Measurements from ENCODE around the gene RYR2.

GRCh38 chr1:237306726-237307125 is 264.7 kb downstream of the RYR2 start:
- TF ChIP-seq CTCF (IDR thresholded peaks at IDR 0.05) (no peak), POLR2A (IDR thresholded peaks at IDR 0.05) (no peak)

Data from heart left ventricle (tissue), 13 donors.